AG04450 (cell line): Measurements from ENCODE around the gene APOBEC3G. TPM values are rescaled to one million over a fixed set of nuclear protein-coding genes. Genes with fewer than 3 reads are reported as not detected.

ENCODE experiments used
- CTCF ChIA-PET: fragments of 300-600, 350-600 bp; formaldehyde crosslinking; extraction: SDS; loops from one replicate; lab custom pipeline; 2022; ENCODE audit warnings: antibody characterized with exemption, inconsistent platforms; lab: Charles Lee
- POLR2A ChIA-PET: fragments of 350-600 bp; formaldehyde crosslinking; extraction: SDS; loops from one replicate; lab custom pipeline; 2021; ENCODE audit warnings: antibody characterized with exemption, inconsistent platforms; lab: Yijun Ruan, JAX
- DNase-seq: peaks from one replicate; pipeline ENCODE4 v3.0.0-alpha.2; 2011; ENCODE audit warnings: low read depth, low spot score
- H3K27ac ChIP-seq: one replicate; pipeline ENCODE4 v1.5.1; 2012; ENCODE audit warnings: low read depth, low read length, control low read depth
- H3K27me3 ChIP-seq: one replicate; pipeline ENCODE4 v1.6.0; 2012; ENCODE audit warnings: low read length; ENCODE audit not compliant: control insufficient read depth, insufficient read depth
- H3K4me3 ChIP-seq: 2 replicates; pipeline ENCODE4 v1.5.1; 2011; ENCODE audit warnings: mild to moderate bottlenecking, low read depth, low read length, control low read depth
- H3K9me3 ChIP-seq: 2 replicates; pipeline ENCODE4 v1.5.1; 2012; ENCODE audit warnings: low read length; ENCODE audit not compliant: control insufficient read depth, insufficient read depth
- CTCF ChIP-seq: IDR thresholded peaks from 2 replicates; pipeline ENCODE4 v1.5.1; 2011; ENCODE audit warnings: low read depth, low read length, control low read depth, inconsistent platforms
- polyA plus RNA-seq: library from polyadenylated mRNA; depleted of rRNA; stranded (reverse); fragments of >200 nt; gene quantifications from 2 replicates; pipeline ENCODE4 v1.2.3, GENCODE V29; 2011

Gene APOBEC3G
- polyA plus RNA-seq, 1 experiment: 11.0 TPM

GRCh38 chr22:39084666-39085065 is 7.6 kb downstream of the APOBEC3G start:
- no peak for TF ChIP-seq CTCF
- POLR2A ChIA-PET: interaction anchor here (0.6 kb wide), 1 partner anchor 226 kb away, joined by 3 read pairs; no protein-coding TSS in a partner anchor
- Histone ChIP-seq H3K27ac (no peak overlapping the region), H3K27me3 (peaks cover 5% of the 10 kb centered on the region), H3K9me3 (no peaks in the 10 kb centered on the region), H3K4me3 (no peak overlapping the region)
- DNase-seq: no peak
- CTCF ChIA-PET: no interaction called here

DNA sequence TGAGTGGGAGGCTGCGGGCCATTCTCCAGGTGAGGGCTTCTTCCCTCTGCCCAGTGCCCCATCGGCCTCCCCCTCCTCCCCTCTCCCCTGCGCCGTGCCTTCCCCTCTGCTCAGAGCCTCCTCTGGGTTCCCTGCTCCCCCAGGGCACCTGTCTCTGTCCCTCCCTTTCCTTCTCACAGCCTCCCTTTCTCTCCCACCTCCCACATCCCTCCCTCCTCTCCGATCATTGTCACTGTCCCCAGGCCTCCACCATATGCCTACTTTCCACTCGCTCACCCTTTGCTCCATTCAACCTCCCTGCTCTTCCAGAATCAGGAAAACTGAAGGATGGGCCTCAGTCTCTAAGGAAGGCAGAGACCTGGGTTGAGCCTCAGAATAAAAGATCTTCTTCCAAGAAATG is 10.0 kb downstream of the APOBEC3G start:
- Histone ChIP-seq H3K4me3 (no peak overlapping the region), H3K27ac (no peak overlapping the region), H3K9me3 (no peaks in the 10 kb centered on the region), H3K27me3 (peaks cover 16% of the 10 kb centered on the region)
- TF ChIP-seq CTCF: no peak
- DNase-seq: no peak
- ChIA-PET CTCF (no interaction called here), POLR2A (no interaction called here)

GRCh38 chr22:39087881-39088684 is 11.0 kb downstream of the APOBEC3G start:
- Histone ChIP-seq H3K27me3 (peaks cover 24% of the 10 kb centered on the region), H3K27ac (no peak overlapping the region), H3K9me3 (no peaks in the 10 kb centered on the region), H3K4me3 (no peak overlapping the region)
- ChIA-PET POLR2A (no interaction called here), CTCF (no interaction called here)
- DNase-seq: no peak
- TF ChIP-seq CTCF: no peak

DNA sequence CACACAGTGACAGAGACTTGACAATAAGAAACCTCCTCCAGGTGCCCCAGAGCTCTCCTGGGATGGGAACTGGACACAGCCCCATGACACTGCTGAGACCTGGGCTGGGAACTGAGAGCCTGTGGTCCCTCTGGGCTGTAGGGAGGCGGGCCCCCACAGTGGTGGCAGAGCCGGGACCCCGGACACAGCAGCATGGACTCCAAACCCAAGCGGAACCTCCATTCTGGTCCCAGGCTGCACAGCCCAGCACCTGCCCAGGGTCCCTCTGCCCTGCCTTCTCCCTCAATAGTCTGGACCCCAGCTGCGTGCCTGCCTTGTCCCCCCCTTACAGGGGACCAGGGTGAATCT is 11.6 kb downstream of the APOBEC3G start:
- no peaks in the 10 kb centered on the region for H3K9me3 ChIP-seq
- peak overlapping the region; percentile 2 for H3K27ac ChIP-seq
- no peak for TF ChIP-seq CTCF
- POLR2A ChIA-PET: no interaction called here
- CTCF ChIA-PET: no interaction called here
- no peak overlapping the region for H3K4me3 ChIP-seq
- DNase-seq: no peak
- H3K27me3 ChIP-seq: peaks cover 24% of the 10 kb centered on the region

DNA sequence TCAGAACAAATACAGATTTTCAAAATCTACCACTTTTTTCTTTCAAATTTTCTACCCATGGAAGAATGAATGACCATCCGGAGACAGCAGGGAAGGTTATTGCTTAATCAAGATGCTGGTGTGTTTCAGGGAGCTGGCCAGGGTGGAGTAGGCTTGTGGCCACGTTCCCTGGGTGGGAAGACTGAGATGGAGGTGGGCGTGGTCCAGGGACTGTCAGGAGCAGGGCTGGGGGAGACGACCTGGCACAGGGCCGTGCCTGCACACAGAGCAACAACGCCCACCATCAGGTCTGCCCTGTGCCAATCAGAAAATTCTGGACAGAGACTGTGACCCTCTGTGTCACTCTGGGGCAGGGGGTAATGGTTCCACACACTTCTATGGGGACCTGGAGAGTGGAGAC is 12.9 kb downstream of the APOBEC3G start:
- no peak for DNase-seq
- H3K27me3 ChIP-seq: peaks cover 24% of the 10 kb centered on the region
- no peak overlapping the region for H3K27ac ChIP-seq
- no peaks in the 10 kb centered on the region for H3K9me3 ChIP-seq
- H3K4me3 ChIP-seq: no peak overlapping the region
- TF ChIP-seq CTCF: no peak
- CTCF ChIA-PET: no interaction called here
- POLR2A ChIA-PET: no interaction called here
